ENCODE results near the gene CNTFR. TPM values are rescaled to one million over a fixed set of nuclear protein-coding genes. Genes with fewer than 3 reads are reported as not detected.

The CNTFR gene
- total and polyA plus RNA-seq, 3 experiments from 2014 or later: not detected

GRCh38 chr9:34577400-34578240 is 11.9 kb downstream of the CNTFR start:
- Mint-ChIP-seq H3K36me3 (peaks cover 0 to 5% (median 0%) of the 10 kb centered on the region in 3 donors), H3K27me3 (peaks cover 53 to 75% of the 10 kb centered on the region in 2 donors), H3K4me3 (peak overlapping the region in 6 of 7 donors; percentile 4 to 51 (median 38)), H3K4me1 (peaks cover 4 to 15% (median 12%) of the 10 kb centered on the region in 3 donors), H3K27ac (peak overlapping the region in 1 of 8 donors; percentile 45), H3K9me3 (no peaks in the 10 kb centered on the region)
- ChIA-PET CTCF (no interaction called here), POLR2A (no interaction called here)
- Histone ChIP-seq H3K27me3 (ENCODE audit: insufficient read depth, low read length, poor library complexity, severe bottlenecking) (peaks cover 25% of the 10 kb centered on the region), H3K4me3 (ENCODE audit: low read length) (no peak overlapping the region), H3K27ac (ENCODE audit: low read depth, low read length) (no peak overlapping the region), H3K9me3 (ENCODE audit: low read length) (no peaks in the 10 kb centered on the region), H3K36me3 (ENCODE audit: insufficient read depth, low read length) (no peaks in the 10 kb centered on the region), H3K4me1 (ENCODE audit: insufficient read depth, low read length) (peaks cover 6% of the 10 kb centered on the region)
- no peak for DNase-seq

- H3K36me3 ChIP-seq (ENCODE audit: insufficient read depth, low read length): no peaks in the 10 kb centered on the region
- ChIA-PET POLR2A (no interaction called here), CTCF (no interaction called here)
- H3K4me1 Mint-ChIP-seq: peaks cover 4 to 15% (median 12%) of the 10 kb centered on the region in 3 donors
- H3K36me3 Mint-ChIP-seq: peaks cover 0 to 5% (median 0%) of the 10 kb centered on the region in 3 donors
- no peak overlapping the region for H3K27ac ChIP-seq (ENCODE audit: low read depth, low read length)
- H3K9me3 ChIP-seq (ENCODE audit: low read length): no peaks in the 10 kb centered on the region
- no peak for DNase-seq
- peaks cover 25% of the 10 kb centered on the region for H3K27me3 ChIP-seq (ENCODE audit: insufficient read depth, low read length, poor library complexity, severe bottlenecking)
- H3K4me1 ChIP-seq (ENCODE audit: insufficient read depth, low read length): peaks cover 6% of the 10 kb centered on the region
- H3K4me3 Mint-ChIP-seq: peak overlapping the region in 3 of 7 donors; percentile 47 to 51 (median 50)
- H3K27me3 Mint-ChIP-seq: peaks cover 47 to 75% of the 10 kb centered on the region in 2 donors
- no peaks in the 10 kb centered on the region for H3K9me3 Mint-ChIP-seq
- peak overlapping the region in 1 of 8 donors; percentile 45 for H3K27ac Mint-ChIP-seq
- no peak overlapping the region for H3K4me3 ChIP-seq (ENCODE audit: low read length)
Measured at GRCh38 chr9:34576597-34577399, 12.7 kb downstream of the CNTFR start.

GRCh38 chr9:34575862-34576596 is 13.5 kb downstream of the CNTFR start:
- H3K27me3 Mint-ChIP-seq: peaks cover 44 to 70% of the 10 kb centered on the region in 2 donors
- H3K9me3 Mint-ChIP-seq: no peaks in the 10 kb centered on the region
- no peak overlapping the region for H3K4me3 Mint-ChIP-seq
- ChIA-PET POLR2A (no interaction called here), CTCF (no interaction called here)
- peaks cover 6% of the 10 kb centered on the region for H3K4me1 ChIP-seq (ENCODE audit: insufficient read depth, low read length)
- peak overlapping the region in 1 of 8 donors; percentile 12 for H3K27ac Mint-ChIP-seq
- H3K27ac ChIP-seq (ENCODE audit: low read depth, low read length): no peak overlapping the region
- no peaks in the 10 kb centered on the region for H3K36me3 ChIP-seq (ENCODE audit: insufficient read depth, low read length)
- peaks cover 4 to 15% (median 12%) of the 10 kb centered on the region in 3 donors for H3K4me1 Mint-ChIP-seq
- H3K9me3 ChIP-seq (ENCODE audit: low read length): no peaks in the 10 kb centered on the region
- peaks cover 0 to under 1% (median 0%) of the 10 kb centered on the region in 3 donors for H3K36me3 Mint-ChIP-seq
- DNase-seq: no peak
- no peak overlapping the region for H3K4me3 ChIP-seq (ENCODE audit: low read length)
- peaks cover 25% of the 10 kb centered on the region for H3K27me3 ChIP-seq (ENCODE audit: insufficient read depth, low read length, poor library complexity, severe bottlenecking)

- POLR2A ChIA-PET: no interaction called here
- DNase-seq: no peak
- Histone ChIP-seq H3K4me1 (ENCODE audit: insufficient read depth, low read length) (peaks cover 6% of the 10 kb centered on the region), H3K27me3 (ENCODE audit: insufficient read depth, low read length, poor library complexity, severe bottlenecking) (peaks cover 23% of the 10 kb centered on the region), H3K27ac (ENCODE audit: low read depth, low read length) (no peak overlapping the region), H3K4me3 (ENCODE audit: low read length) (no peak overlapping the region), H3K9me3 (ENCODE audit: low read length) (no peaks in the 10 kb centered on the region), H3K36me3 (ENCODE audit: insufficient read depth, low read length) (no peaks in the 10 kb centered on the region)
- no peak overlapping the region for H3K4me3 Mint-ChIP-seq
- H3K36me3 Mint-ChIP-seq: no peaks in the 10 kb centered on the region
- H3K27me3 Mint-ChIP-seq: peaks cover 37 to 63% of the 10 kb centered on the region in 2 donors
- H3K9me3 Mint-ChIP-seq: no peaks in the 10 kb centered on the region
- peaks cover 4 to 15% (median 12%) of the 10 kb centered on the region in 3 donors for H3K4me1 Mint-ChIP-seq
- peak overlapping the region in 1 of 8 donors; percentile 64 for H3K27ac Mint-ChIP-seq
- CTCF ChIA-PET: no interaction called here
Measured at GRCh38 chr9:34575241-34575640, 14.3 kb downstream of the CNTFR start.

- H3K27ac Mint-ChIP-seq: no peak overlapping the region
- CTCF ChIA-PET: no interaction called here
- Histone ChIP-seq H3K36me3 (ENCODE audit: insufficient read depth, low read length) (no peaks in the 10 kb centered on the region), H3K27me3 (ENCODE audit: insufficient read depth, low read length, poor library complexity, severe bottlenecking) (peaks cover 16% of the 10 kb centered on the region), H3K9me3 (ENCODE audit: low read length) (no peaks in the 10 kb centered on the region), H3K27ac (ENCODE audit: low read depth, low read length) (no peak overlapping the region), H3K4me3 (ENCODE audit: low read length) (no peak overlapping the region), H3K4me1 (ENCODE audit: insufficient read depth, low read length) (peaks cover 6% of the 10 kb centered on the region)
- DNase-seq: no peak
- no peaks in the 10 kb centered on the region for H3K9me3 Mint-ChIP-seq
- no peak overlapping the region for H3K4me3 Mint-ChIP-seq
- H3K27me3 Mint-ChIP-seq: peaks cover 33 to 63% of the 10 kb centered on the region in 2 donors
- H3K4me1 Mint-ChIP-seq: peaks cover 4 to 15% (median 12%) of the 10 kb centered on the region in 3 donors
- no peaks in the 10 kb centered on the region for H3K36me3 Mint-ChIP-seq
- POLR2A ChIA-PET: no interaction called here
Measured at GRCh38 chr9:34574571-34574970, 15.0 kb downstream of the CNTFR start.

- CTCF ChIA-PET: no interaction called here
- H3K4me1 Mint-ChIP-seq: peaks cover 4 to 13% (median 9%) of the 10 kb centered on the region in 3 donors
Measured at GRCh38 chr9:34573599-34574325, 15.8 kb downstream of the CNTFR start.

GRCh38 chr9:34572628-34573027 is 16.9 kb downstream of the CNTFR start:
- no peak overlapping the region for H3K4me3 Mint-ChIP-seq
- H3K4me1 Mint-ChIP-seq: peaks cover 4 to 9% (median 5%) of the 10 kb centered on the region in 3 donors
- no peaks in the 10 kb centered on the region for H3K9me3 Mint-ChIP-seq
- no peak overlapping the region for H3K27ac Mint-ChIP-seq
- H3K27me3 Mint-ChIP-seq: peaks cover 24 to 58% of the 10 kb centered on the region in 2 donors
- POLR2A ChIA-PET: no interaction called here
- Histone ChIP-seq H3K4me3 (ENCODE audit: low read length) (no peak overlapping the region), H3K27me3 (ENCODE audit: insufficient read depth, low read length, poor library complexity, severe bottlenecking) (peaks cover 2% of the 10 kb centered on the region), H3K9me3 (ENCODE audit: low read length) (no peaks in the 10 kb centered on the region), H3K4me1 (ENCODE audit: insufficient read depth, low read length) (no peaks in the 10 kb centered on the region), H3K27ac (ENCODE audit: low read depth, low read length) (no peak overlapping the region), H3K36me3 (ENCODE audit: insufficient read depth, low read length) (no peaks in the 10 kb centered on the region)
- H3K36me3 Mint-ChIP-seq: no peaks in the 10 kb centered on the region
- CTCF ChIA-PET: no interaction called here
- no peak for DNase-seq

More at GRCh38 chr9:34573599-34574325, 15.8 kb downstream of the CNTFR start:
- DNase-seq: no peak
- H3K27me3 Mint-ChIP-seq: peaks cover 28 to 55% of the 10 kb centered on the region in 2 donors
- Histone ChIP-seq H3K27ac (ENCODE audit: low read depth, low read length) (no peak overlapping the region), H3K4me1 (ENCODE audit: insufficient read depth, low read length) (peaks cover 4% of the 10 kb centered on the region), H3K36me3 (ENCODE audit: insufficient read depth, low read length) (no peaks in the 10 kb centered on the region), H3K27me3 (ENCODE audit: insufficient read depth, low read length, poor library complexity, severe bottlenecking) (peaks cover 9% of the 10 kb centered on the region), H3K9me3 (ENCODE audit: low read length) (no peaks in the 10 kb centered on the region), H3K4me3 (ENCODE audit: low read length) (no peak overlapping the region)
- H3K36me3 Mint-ChIP-seq: no peaks in the 10 kb centered on the region
- H3K4me3 Mint-ChIP-seq: no peak overlapping the region
- POLR2A ChIA-PET: no interaction called here
- H3K9me3 Mint-ChIP-seq: no peaks in the 10 kb centered on the region
- H3K27ac Mint-ChIP-seq: no peak overlapping the region

All from CD8-positive, alpha-beta memory T cell (primary cell).